Myometrial cell (primary cell): ENCODE data around the gene ATF6B. TPM values are rescaled to one million over a fixed set of nuclear protein-coding genes. Genes with fewer than 3 reads are reported as not detected.

Source experiments
- total RNA-seq: library from RNA; depleted of rRNA; stranded (reverse); fragments of >200 nt; gene quantifications from 2 replicates; pipeline ENCODE4 v1.2.3, GENCODE V29; 2015

ATF6B gene
- total RNA-seq: 20.4 and 21.3 TPM in 2 replicates

GRCh38 chr6:32127717-32128592 is at the start of gene ATF6B:
Gene ATF6B, minus strand, starts transcription at chr6:32128246. Its CDS starts 39 bp downstream, at chr6:32128207.

GRCh38 chr6:32175711-32176475 is 47.8 kb upstream of the ATF6B start, which contains the start of gene AGPAT1:
Gene AGPAT1, minus strand, starts transcription at chr6:32176084. Its CDS starts 4,588 bp downstream, at chr6:32171496.

DNA sequence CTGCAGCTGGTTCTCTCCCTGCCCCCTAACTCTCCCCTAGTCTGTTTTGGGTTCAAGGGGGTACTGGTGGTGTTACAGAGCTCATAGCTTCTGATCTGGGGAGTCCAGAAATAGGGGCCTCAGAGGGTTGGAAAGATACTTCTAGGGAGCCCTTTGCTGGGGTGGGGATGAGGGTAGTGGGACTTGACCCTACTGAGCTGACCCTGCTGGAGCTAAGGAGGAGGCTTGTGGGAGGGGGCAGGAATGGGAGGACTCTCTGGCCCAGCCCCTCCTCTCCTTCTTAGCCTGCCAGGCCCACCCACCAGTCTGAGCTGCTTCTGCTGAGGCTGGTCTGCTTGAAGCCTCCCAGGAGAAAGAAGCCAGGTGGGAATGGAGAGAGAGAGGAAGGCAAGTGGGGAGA is 36.2 kb upstream of the ATF6B start, which contains the start of gene EGFL8:
EGFL8 (plus strand) TSS at position 301 of the 400 bp plus-strand sequence. CDS start 1,571 bp downstream, outside the sequence.

DNA sequence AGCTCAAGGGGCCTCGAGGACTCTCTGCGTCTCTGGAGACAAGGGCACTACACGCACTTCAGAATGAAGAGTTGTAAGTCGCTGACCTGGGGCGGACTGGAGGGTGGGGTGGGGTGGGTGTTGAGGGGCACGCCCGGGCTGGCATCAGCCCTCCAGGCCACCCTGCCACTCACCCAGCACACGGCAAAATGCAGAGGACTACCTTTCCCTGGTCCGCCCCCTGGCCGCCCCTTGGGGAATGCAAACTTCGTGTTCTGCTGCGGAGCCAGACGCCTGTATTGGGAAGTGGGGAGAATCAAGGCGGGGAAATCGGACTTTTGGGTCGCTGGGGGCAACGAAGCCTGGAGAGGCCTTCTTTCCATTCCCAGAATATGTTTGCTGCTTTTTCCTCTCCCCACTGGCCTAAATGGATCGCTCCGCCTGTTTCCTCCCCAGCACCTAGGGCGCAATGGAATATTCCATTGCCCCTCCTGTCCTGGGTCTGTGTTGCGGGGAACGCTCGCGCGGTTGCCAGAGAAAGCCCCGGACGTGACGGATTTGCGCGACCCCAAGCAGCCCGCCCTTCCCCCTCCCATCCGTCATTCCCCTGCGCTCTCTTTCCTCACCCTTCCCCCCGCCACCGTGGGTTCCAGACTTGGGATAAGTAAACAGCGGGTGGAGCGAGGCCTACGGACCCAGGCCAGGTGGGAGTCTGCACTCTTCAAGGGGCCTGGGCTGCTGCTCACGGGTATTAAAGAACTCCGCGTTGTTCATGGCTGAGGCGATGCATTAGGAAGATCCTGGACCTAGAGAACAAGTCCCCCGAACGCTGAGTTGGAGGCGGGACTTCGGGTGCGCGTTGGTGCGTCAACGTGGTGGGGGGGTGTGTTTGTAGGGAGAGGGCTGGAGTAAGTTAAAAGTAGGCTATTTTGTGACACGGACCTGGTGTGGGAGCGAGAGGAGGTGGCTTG is 25.8 kb upstream of the ATF6B start, which contains the start of gene PPT2:
PPT2 (plus strand) TSS at position 578 of the 950 bp plus-strand sequence. CDS start 454 bp downstream, outside the sequence.

DNA sequence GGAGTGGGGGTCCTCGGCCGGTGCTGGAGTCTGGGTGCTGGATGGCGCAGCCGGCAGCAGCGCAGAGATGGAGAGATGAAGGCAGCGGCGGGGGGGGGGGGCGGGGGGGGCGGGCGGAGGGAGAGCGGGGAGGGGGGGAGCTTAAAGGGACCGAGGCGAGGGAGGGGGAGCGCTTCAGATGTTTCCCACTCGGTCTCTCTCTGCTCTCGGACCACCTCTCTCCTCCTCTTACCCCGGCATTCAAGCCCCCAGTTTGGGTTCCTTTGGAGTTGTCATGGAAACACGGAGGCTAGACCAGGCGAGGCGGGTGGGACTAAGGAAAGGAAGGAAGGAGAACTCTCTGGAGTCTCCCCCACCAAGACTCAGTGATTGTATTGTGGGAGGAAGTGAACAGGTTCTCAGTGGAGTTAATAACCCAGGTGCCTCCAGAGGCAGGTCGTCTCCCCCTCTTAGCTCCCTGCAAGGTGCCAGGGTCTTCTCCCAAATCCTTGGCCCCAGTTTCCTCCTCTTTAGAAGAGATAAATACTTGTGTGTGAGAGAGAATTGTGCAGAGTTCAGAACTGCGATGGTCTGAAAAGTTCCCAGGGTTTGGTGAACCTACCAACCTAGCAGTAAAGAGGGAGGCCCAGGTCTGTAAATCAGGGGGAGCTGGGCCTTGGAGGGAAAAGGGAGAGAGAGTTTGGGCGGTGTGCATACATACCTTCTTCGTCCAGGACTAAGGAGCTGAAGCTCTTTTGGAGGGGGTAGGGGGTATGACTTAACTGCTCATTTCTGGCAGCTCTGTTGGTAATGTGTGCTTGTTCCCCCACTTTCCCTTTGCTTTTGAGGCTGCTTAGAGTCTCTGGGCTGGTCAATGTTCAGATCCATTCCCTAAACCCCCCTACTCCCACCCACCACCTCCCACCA is 24.1 kb upstream of the ATF6B start, which contains the start of gene PRRT1:
PRRT1 (minus strand) TSS at position 77 of the 906 bp plus-strand sequence. CDS start 112 bp downstream, outside the sequence.

DNA sequence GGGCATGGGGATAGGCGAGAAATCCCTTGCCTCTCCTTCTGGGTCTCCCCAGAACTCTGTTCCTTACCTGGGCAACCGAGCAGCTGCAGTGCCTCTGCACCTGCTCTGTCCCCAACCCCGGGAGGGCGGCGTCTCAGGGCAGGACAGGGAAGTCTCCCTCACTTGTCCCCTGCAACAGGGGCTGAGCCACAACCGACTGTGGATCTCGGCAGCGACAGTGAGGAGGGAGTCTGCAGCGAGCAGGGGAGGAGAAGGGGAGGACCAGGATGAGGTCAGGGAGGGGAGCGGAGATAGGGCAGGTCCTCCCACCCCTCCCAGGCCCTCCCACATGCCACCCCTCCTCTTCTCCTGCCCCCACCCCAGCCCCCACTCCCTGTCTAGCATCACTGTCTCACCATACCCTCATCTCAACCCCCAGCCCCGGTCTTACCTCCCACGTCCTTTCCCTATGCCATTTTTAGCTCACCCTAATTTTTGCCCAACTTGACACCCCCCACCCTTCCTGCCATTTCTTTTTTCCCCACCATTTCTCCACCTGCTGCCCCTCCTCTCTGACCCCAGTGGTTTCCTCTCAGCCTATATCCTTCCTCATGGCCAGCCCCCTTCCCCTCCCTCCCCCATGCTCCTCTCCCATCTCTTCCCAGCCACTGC is 18.8 kb downstream of the ATF6B start, which contains the start of gene TNXB:
TNXB (minus strand) TSS at position 225 of the 651 bp plus-strand sequence. CDS start 11,140 bp downstream, outside the sequence.

Other genes starting within 250 kb of the ATF6B start
- gene SLC44A4, start 249.2 kb downstream of the ATF6B start, total RNA-seq: 0.18 TPM in 1 of 2 replicates, not detected in the other
- 44.7 and 47.9 TPM in 2 replicates for gene EHMT2, start 230.5 kb downstream of the ATF6B start, total RNA-seq
- 2.0 and 2.3 TPM in 2 replicates for gene ZBTB12, start 226.2 kb downstream of the ATF6B start, total RNA-seq
- gene C2, start 200.5 kb downstream of the ATF6B start, total RNA-seq: 1.4 and 2.0 TPM in 2 replicates
- 0.86 and 1.6 TPM in 2 replicates for gene CFB, start 182.2 kb downstream of the ATF6B start, total RNA-seq
- gene NELFE, start 169.3 kb downstream of the ATF6B start, total RNA-seq: 133 and 192 TPM in 2 replicates
- gene SKIC2, start 169.1 kb downstream of the ATF6B start, total RNA-seq: 52.8 and 85.6 TPM in 2 replicates
- 12.7 and 16.1 TPM in 2 replicates for gene DXO, start 156.1 kb downstream of the ATF6B start, total RNA-seq
- gene C4A, start 146.2 kb downstream of the ATF6B start, total RNA-seq: 5.0 and 8.1 TPM in 2 replicates
- 3.7 and 6.6 TPM in 2 replicates for gene C4B, start 113.5 kb downstream of the ATF6B start, total RNA-seq
- gene CYP21A2, start 89.8 kb downstream of the ATF6B start, total RNA-seq: 1.4 TPM in 1 of 2 replicates, not detected in the other
- 0.29 and 1.4 TPM in 2 replicates for gene TNXB, start 18.9 kb downstream of the ATF6B start, total RNA-seq
- gene FKBPL, start 2.0 kb upstream of the ATF6B start, total RNA-seq: 4.4 and 10.4 TPM in 2 replicates
- gene PRRT1, start 23.7 kb upstream of the ATF6B start, total RNA-seq: not detected in 2 replicates
- 13.5 and 21.3 TPM in 2 replicates for gene PPT2, start 25.9 kb upstream of the ATF6B start, total RNA-seq
- gene EGFL8, start 36.3 kb upstream of the ATF6B start, total RNA-seq: 1.2 TPM in 1 of 2 replicates, not detected in the other
- gene AGPAT1, start 47.8 kb upstream of the ATF6B start, total RNA-seq: 67.0 and 69.8 TPM in 2 replicates
- 48.2 and 69.5 TPM in 2 replicates for gene RNF5, start 50.2 kb upstream of the ATF6B start, total RNA-seq
- gene AGER, start 56.0 kb upstream of the ATF6B start, total RNA-seq: 2.3 and 5.5 TPM in 2 replicates
- gene PBX2, start 62.0 kb upstream of the ATF6B start, total RNA-seq: 34.3 and 34.9 TPM in 2 replicates
- 6.6 and 9.9 TPM in 2 replicates for gene GPSM3, start 64.4 kb upstream of the ATF6B start, total RNA-seq
- 0.58 and 1.4 TPM in 2 replicates for gene NOTCH4, start 95.8 kb upstream of the ATF6B start, total RNA-seq
- not detected in 2 replicates for gene TSBP1, start 243.7 kb upstream of the ATF6B start, total RNA-seq